Heart right ventricle (tissue), 16 donors: Measurements from ENCODE around the gene CLIC4. TPM values are rescaled to one million over a fixed set of nuclear protein-coding genes. Genes with fewer than 3 reads are reported as not detected.

ENCODE experiments used
- ATAC-seq, 8 donors: fragments of 200-7000 bp; cut with Tn5 transposase; one replicate each; pipeline ENCODE4 v1.9.1; 2020; ENCODE audit warnings: mild to moderate bottlenecking in 8 of 8, moderate library complexity in 8 of 8, moderate number of reproducible peaks in 1 of 8
- DNase-seq, 2 donors: peaks; one replicate each; pipeline ENCODE4 v3.0.0-alpha.2; 2020
- H3K27ac ChIP-seq, 10 donors: fragments of 200-600 bp; sonication (generic) in 2 of 10; one replicate each; pipeline versions ENCODE4 v1.5.0 to v1.8.0; 2020 to 2022; ENCODE audit warnings: mild to moderate bottlenecking in 3 of 10
- H3K27me3 ChIP-seq, 7 donors: fragments of 200-600 bp; one replicate each; pipeline ENCODE4 v1.8.0; 2021 to 2022; ENCODE audit warnings: mild to moderate bottlenecking in 2 of 7
- H3K36me3 ChIP-seq, 9 donors: fragments of 200-600 bp; sonication (generic) in 1 of 9; one replicate each; pipeline versions ENCODE4 v1.5.0 to v1.8.0; 2020 to 2022; ENCODE audit warnings: mild to moderate bottlenecking in 2 of 9
- H3K4me1 ChIP-seq, 9 donors: fragments of 200-600 bp; sonication (generic) in 1 of 9; one replicate each; pipeline versions ENCODE4 v1.5.0 to v1.8.0; 2020 to 2022; ENCODE audit warnings: mild to moderate bottlenecking in 4 of 9
- H3K4me3 ChIP-seq, 10 donors: fragments of 200-600 bp; sonication (generic) in 2 of 10; one replicate each; pipeline versions ENCODE4 v1.5.0 to v1.8.0; 2020 to 2022; ENCODE audit warnings: mild to moderate bottlenecking in 7 of 10, moderate library complexity in 2 of 10
- H3K9me3 ChIP-seq, 11 donors: fragments of 200-600 bp in 10 of 11; sonication (generic) in 2 of 11; one replicate each; pipeline versions ENCODE4 v1.5.0 to v1.8.0; 2013 to 2022; ENCODE audit warnings: mild to moderate bottlenecking in 2 of 11, control low read depth in 1 of 11, moderate library complexity in 1 of 11
- whole genome bisulfite sequencing, 2 donors: extraction: QIAGEN DNeasy Blood & Tissue Kit; methylation state at CpG; one replicate each; pipeline ENCODE4 v1.1.7; 2013; ENCODE audit warnings: inconsistent platforms in 1 of 2; 5-methylcytosine and 5-hydroxymethylcytosine counted together
- intact Hi-C, 10 donors: fragments of 100-400 bp; cut with DNase I; formaldehyde crosslinking; loops; one replicate each; pipeline versions ENCODE4 v1.11.1 to v1.14.2; 2022
- polyA plus RNA-seq, 2 donors: library from polyadenylated mRNA; stranded (reverse); fragments of 200-250 nt; gene quantifications; one replicate each; pipeline ENCODE4 v1.2.3, GENCODE V29; 2013
- total RNA-seq, 10 donors: library from RNA; stranded (reverse); fragmentation: NEBNext Ultra II Directional in 3 of 10; extraction: Animal tissue kit (Norgen Biotek cat#: 25700) in 3 of 10; gene quantifications; one replicate each; pipeline versions ENCODE4 v1.2.1 to v1.2.4, GENCODE V29; 2021 to 2023
- TF ChIP-seq, protein P1 (sequence below), 9 donors: fragments of 200-600 bp; sonication (generic) in 2 of 9; IDR thresholded peaks; one replicate each; pipeline versions ENCODE4 v1.5.0 to v1.8.0; 2021 to 2022; ENCODE audit warnings: antibody characterized with exemption in 9 of 9, mild to moderate bottlenecking in 5 of 9, moderate library complexity in 1 of 9
- donor health status: Arrhythmogenic right ventricular cardiomyopathy.
- donor health status: ischemic (EF 13 %, LVEDD 7.1; RV severe dilation, severe dysfunction).
- donor health status: healthy with polysubstance abuse.
- donor health status: DM: no; HTN: yes; CAD: no.
- donor health status: DM: no; HTN: no; CAD: no.
- donor health status: ischemic (EF 25% LVEDD 6.9; RV normal size, moderate dysfunction).
- donor health status: ischemic (EF 25% LVEDD 5.7; RV mildly dilated, moderate dysfunction).
- donor health status: healthy.
- donor health status: DM: yes; HTN: yes; CAD: no.
- donor health status: Ischemic cardiomyopathy.
- donor health status: ischemic (EF 35%, LVEDD 5.7; RV mildly dilated, moderate dysfunction).
- donor health status: nonischemic (EF 11% LVEDD 7.7; RV severe dilation, severe dysfunction).
- donor health status: DM: yes; HTN: yes; CAD: no.
- donor health status: PGD.
- donor health status: ischemic (EF 29% LVEDD 5.4; RV normal size, mild dysfunction).
- donor health status: nonischemic (EF 23%, LVEDD 6.1; RV moderate dilation, normal function).

Gene CLIC4
- total and polyA plus RNA-seq, 12 donors, result 90.8 to 511 (median 336) TPM

- WGBS, 2 donors, result 60 to 63% methylated on average over 14 of the region's 14 CpGs
- DNase-seq (no peak), ATAC-seq (no peak)
- Histone ChIP-seq H3K4me1 (peaks cover 7 to 82% (median 66%) of the 10 kb centered on the region in 9 donors), H3K9me3 (no peaks in the 10 kb centered on the region), H3K27ac (peak overlapping the region in 9 of 10 donors; percentile 0 to 98 (median 37)), H3K27me3 (no peaks in the 10 kb centered on the region), H3K4me3 (peak overlapping the region in 8 of 10 donors; percentile 83 to 98 (median 94)), H3K36me3 (peaks cover 0 to 4% (median 0%) of the 10 kb centered on the region in 9 donors)
- intact Hi-C loops, result loop anchor here in 8 of 10 donors (2.0 to 10.0 kb wide), 7 partner anchors 39 to 89 kb away; no protein-coding TSS in a partner anchor
- TF ChIP-seq, protein P1, sequence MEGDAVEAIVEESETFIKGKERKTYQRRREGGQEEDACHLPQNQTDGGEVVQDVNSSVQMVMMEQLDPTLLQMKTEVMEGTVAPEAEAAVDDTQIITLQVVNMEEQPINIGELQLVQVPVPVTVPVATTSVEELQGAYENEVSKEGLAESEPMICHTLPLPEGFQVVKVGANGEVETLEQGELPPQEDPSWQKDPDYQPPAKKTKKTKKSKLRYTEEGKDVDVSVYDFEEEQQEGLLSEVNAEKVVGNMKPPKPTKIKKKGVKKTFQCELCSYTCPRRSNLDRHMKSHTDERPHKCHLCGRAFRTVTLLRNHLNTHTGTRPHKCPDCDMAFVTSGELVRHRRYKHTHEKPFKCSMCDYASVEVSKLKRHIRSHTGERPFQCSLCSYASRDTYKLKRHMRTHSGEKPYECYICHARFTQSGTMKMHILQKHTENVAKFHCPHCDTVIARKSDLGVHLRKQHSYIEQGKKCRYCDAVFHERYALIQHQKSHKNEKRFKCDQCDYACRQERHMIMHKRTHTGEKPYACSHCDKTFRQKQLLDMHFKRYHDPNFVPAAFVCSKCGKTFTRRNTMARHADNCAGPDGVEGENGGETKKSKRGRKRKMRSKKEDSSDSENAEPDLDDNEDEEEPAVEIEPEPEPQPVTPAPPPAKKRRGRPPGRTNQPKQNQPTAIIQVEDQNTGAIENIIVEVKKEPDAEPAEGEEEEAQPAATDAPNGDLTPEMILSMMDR (IDR thresholded peaks at IDR 0.05), result no peak
Measured at GRCh38 chr1:24748191-24749121, 3.2 kb downstream of the CLIC4 start.

- Histone ChIP-seq H3K4me1 (peaks cover 7 to 82% (median 68%) of the 10 kb centered on the region in 9 donors), H3K36me3 (peaks cover 0 to 4% (median 0%) of the 10 kb centered on the region in 9 donors), H3K9me3 (no peaks in the 10 kb centered on the region), H3K27me3 (no peaks in the 10 kb centered on the region), H3K27ac (peak overlapping the region in 6 of 10 donors; percentile 20 to 96 (median 43)), H3K4me3 (peak overlapping the region in 6 of 10 donors; percentile 90 to 98 (median 95))
- DNase-seq, result no peak
- ATAC-seq, result no peak
- intact Hi-C loops, result loop anchor here in 8 of 10 donors (2.0 to 10.0 kb wide), 7 partner anchors 38 to 88 kb away; no protein-coding TSS in a partner anchor
- TF ChIP-seq, protein P1 (IDR thresholded peaks at IDR 0.05), result no peak
- WGBS, 2 donors, result 88 to 89% methylated on average over 1 of the region's 1 CpG
Measured at GRCh38 chr1:24749252-24749651, 4.0 kb downstream of the CLIC4 start.

- DNase-seq, result no peak
- Histone ChIP-seq H3K27me3 (no peaks in the 10 kb centered on the region), H3K36me3 (peaks cover 0 to 4% (median 0%) of the 10 kb centered on the region in 9 donors), H3K4me3 (no peak overlapping the region), H3K27ac (peak overlapping the region in 6 of 10 donors; percentile 20 to 96 (median 30)), H3K4me1 (peaks cover 7 to 83% (median 71%) of the 10 kb centered on the region in 9 donors), H3K9me3 (no peaks in the 10 kb centered on the region)
- TF ChIP-seq, protein P1 (IDR thresholded peaks at IDR 0.05), result no peak
- intact Hi-C loops, result loop anchor here in 9 of 10 donors (2.0 to 10.0 kb wide), 7 partner anchors 37 to 87 kb away; no protein-coding TSS in a partner anchor
- ATAC-seq, result no peak
- 73 to 76% methylated on average over 8 of the region's 8 CpGs for WGBS, 2 donors
Measured at GRCh38 chr1:24749886-24750285, 4.6 kb downstream of the CLIC4 start.

- peaks cover 0 to 4% (median 0%) of the 10 kb centered on the region in 9 donors for H3K36me3 ChIP-seq
- intact Hi-C loops, result loop anchor here in 1 of 10 donors (10.0 kb wide), 1 partner anchor 73 kb away; no protein-coding TSS in a partner anchor
- DNase-seq (no peak), ATAC-seq (peak in 6 of 8 donors; percentile 36 to 65 (median 44))
- peak overlapping the region in 3 of 10 donors; percentile 3 to 23 (median 7) for H3K4me3 ChIP-seq
- H3K4me1 ChIP-seq, result peaks cover 7 to 89% (median 74%) of the 10 kb centered on the region in 9 donors
- H3K27me3 ChIP-seq, result no peaks in the 10 kb centered on the region
- TF ChIP-seq, protein P1 (IDR thresholded peaks at IDR 0.05), result no peak
- H3K27ac ChIP-seq, result peak overlapping the region in 8 of 10 donors; percentile 9 to 96 (median 52)
- no peaks in the 10 kb centered on the region for H3K9me3 ChIP-seq
- 41 to 51% methylated on average over 1 of the region's 1 CpG for WGBS, 2 donors
Measured at GRCh38 chr1:24751833-24752232, 6.6 kb downstream of the CLIC4 start.
